Endothelial cell of umbilical vein (primary cell): ENCODE results near the gene EIF3B. TPM values are rescaled to one million over a fixed set of nuclear protein-coding genes. Genes with fewer than 3 reads are reported as not detected.

Experiments
- BruUV-seq: library from RNA; stranded (reverse); fragments of 400-500 nt; replicated peaks from 2 replicates; lab custom pipeline; 2021; lab: Mats Ljungman, UMichigan
- CTCF ChIA-PET: fragments of 300-600, 350-600 bp; sonication (Branson Sonifier 250); formaldehyde crosslinking; loops from one replicate; lab custom pipeline; 2021; ENCODE audit warnings: antibody characterized with exemption, inconsistent platforms; lab: Charles Lee
- POLR2A ChIA-PET: fragments of 300-600, 350-600 bp; sonication (Branson Sonifier 250); formaldehyde crosslinking; loops from one replicate; lab custom pipeline; 2021; ENCODE audit warnings: antibody characterized with exemption, inconsistent platforms; lab: Charles Lee
- DNase-seq: peaks from one replicate; pipeline ENCODE4 v3.0.0-alpha.2; 2011; ENCODE audit warnings: low read depth, low spot score
- FAIRE-seq: peaks from 2 replicates; lab custom pipeline; 2011; peaks lifted over from hg19 to GRCh38; lab: Jason Lieb, UNC
- H2AFZ ChIP-seq: 2 replicates; pipeline ENCODE4 v1.6.0; 2012; ENCODE audit warnings: low read depth, low read length, control low read depth, inconsistent platforms
- H3K27ac ChIP-seq: 2 replicates; pipeline ENCODE4 v1.5.1; 2011; ENCODE audit warnings: low read depth, mild to moderate bottlenecking, control low read depth, low read length, moderate library complexity; ENCODE audit not compliant: insufficient read depth
- H3K27me3 ChIP-seq, 2 experiments: 2 replicates each; pipeline versions ENCODE4 v1.6.0 to v1.6.1; 2011; ENCODE audit warnings: low read length in 2 of 2, mixed read lengths in 1 of 2; ENCODE audit not compliant: control insufficient read depth in 2 of 2, insufficient read depth in 2 of 2
- H3K36me3 ChIP-seq, 2 experiments: 2 replicates in 1 of 2; 3 replicates in 1 of 2; pipeline ENCODE4 v1.5.1; 2011; ENCODE audit warnings: low read length in 2 of 2, mild to moderate bottlenecking in 1 of 2, moderate library complexity in 1 of 2; ENCODE audit not compliant: control insufficient read depth in 2 of 2, insufficient read depth in 2 of 2; ENCODE audit errors: extremely low read depth in 1 of 2
- H3K4me1 ChIP-seq: 3 replicates; pipeline ENCODE4 v1.5.1; 2011; ENCODE audit warnings: mild to moderate bottlenecking, low read length; ENCODE audit not compliant: control insufficient read depth, insufficient read depth; ENCODE audit errors: extremely low read depth
- H3K4me2 ChIP-seq: 2 replicates; pipeline ENCODE4 v1.6.1; 2011; ENCODE audit warnings: low read length, control low read depth, mixed read lengths; ENCODE audit not compliant: insufficient read depth
- H3K4me3 ChIP-seq, 3 experiments: fragments of 200-600 bp in 1 of 3; sonication (generic), shearing (Covaris generic) in 1 of 3; replicated peaks in 1 of 3; 2 replicates each; pipeline ENCODE4 v1.5.1; 2011 to 2016; ENCODE audit warnings: control low read depth in 3 of 3, low read length in 3 of 3, mild to moderate bottlenecking in 2 of 3, inconsistent platforms in 1 of 3, low read depth in 1 of 3, moderate library complexity in 1 of 3; ENCODE audit not compliant: insufficient read depth in 1 of 3
- H3K79me2 ChIP-seq: 2 replicates; pipeline ENCODE4 v1.6.0; 2012; ENCODE audit warnings: low read length, inconsistent platforms; ENCODE audit not compliant: control insufficient read depth, insufficient read depth
- H3K9ac ChIP-seq: replicated peaks from 2 replicates; pipeline ENCODE3; 2011; ENCODE audit warnings: low read length, control low read depth; ENCODE audit not compliant: insufficient read depth; ENCODE audit errors: extremely low read depth
- H3K9me1 ChIP-seq: replicated peaks from 3 replicates; pipeline ENCODE4 v1.6.0; 2011; ENCODE audit warnings: mild to moderate bottlenecking, low read length; ENCODE audit not compliant: control insufficient read depth, insufficient read depth; ENCODE audit errors: extremely low read depth
- H3K9me3 ChIP-seq: replicated peaks from 2 replicates; pipeline ENCODE4 v1.5.1; 2012; ENCODE audit warnings: low read length, inconsistent platforms; ENCODE audit not compliant: control insufficient read depth, insufficient read depth
- H4K20me1 ChIP-seq: replicated peaks from 2 replicates; pipeline ENCODE3; 2011; ENCODE audit warnings: mild to moderate bottlenecking, low read length; ENCODE audit not compliant: control insufficient read depth, insufficient read depth; ENCODE audit errors: extremely low read depth
- CTCF ChIP-seq, 2 donors: IDR thresholded peaks; 1 replicate in 1 of 2; 2 replicates in 1 of 2; pipeline ENCODE4 v1.5.1; 2011; ENCODE audit warnings: low read length in 2 of 2, mild to moderate bottlenecking in 2 of 2, moderate library complexity in 2 of 2, control low read depth in 1 of 2, inconsistent platforms in 1 of 2, low read depth in 1 of 2; ENCODE audit not compliant: insufficient read depth in 1 of 2; ENCODE audit errors: extremely low read depth in 1 of 2
- EZH2 ChIP-seq: IDR thresholded peaks from 2 replicates; pipeline ENCODE4 v1.6.1; 2012; ENCODE audit warnings: borderline replicate concordance, low read depth, mild to moderate bottlenecking, moderate library complexity, low read length, inconsistent platforms; ENCODE audit not compliant: severe bottlenecking
- FOS ChIP-seq: IDR thresholded peaks from 2 replicates; pipeline ENCODE4 v1.6.1; 2011; ENCODE audit warnings: mild to moderate bottlenecking, low read length, moderate library complexity, borderline replicate concordance; ENCODE audit not compliant: insufficient read depth
- GATA2 ChIP-seq: IDR thresholded peaks from 2 replicates; pipeline ENCODE4 v1.7.0; 2011; ENCODE audit warnings: low read depth, mild to moderate bottlenecking, moderate library complexity, mixed read lengths, low read length; ENCODE audit not compliant: insufficient read length, insufficient read depth
- JUN ChIP-seq: IDR thresholded peaks from 2 replicates; pipeline ENCODE4 v1.6.1; 2011; ENCODE audit warnings: borderline replicate concordance, low read depth; ENCODE audit not compliant: insufficient read length, insufficient read depth
- MAX ChIP-seq: IDR thresholded peaks from 2 replicates; pipeline ENCODE4 v1.6.1; 2011; ENCODE audit not compliant: insufficient read depth, insufficient read length
- MYC ChIP-seq: IDR thresholded peaks from one replicate; pipeline ENCODE4 v1.6.1; 2011; ENCODE audit warnings: mild to moderate bottlenecking, low read depth, low read length
- POLR2A ChIP-seq: IDR thresholded peaks from 2 replicates; pipeline ENCODE4 v1.6.1; 2012; ENCODE audit warnings: low read depth, mild to moderate bottlenecking, control low read depth, low read length
- POLR2AphosphoS5 ChIP-seq: IDR thresholded peaks from 2 replicates; pipeline ENCODE4 v1.6.1; 2012; ENCODE audit warnings: low read depth, mild to moderate bottlenecking, control low read depth, low read length, moderate library complexity; ENCODE audit not compliant: insufficient read depth
- dilution Hi-C: fragments of 300-500 bp; cut with MboI; formaldehyde crosslinking; loops from one replicate; pipeline ENCODE4 v1.15.0; 2019; ENCODE audit warnings: low sequenced_read_pairs; ENCODE audit not compliant: extremely low pct_ligation_motif_present
- intact Hi-C: fragments of 100-400 bp; cut with micrococcal nuclease; formaldehyde crosslinking; loops from one replicate; pipeline ENCODE4 v1.10.0; 2022
- polyA plus RNA-seq, 4 experiments: library from polyadenylated mRNA; depleted of rRNA in 3 of 4; stranded (reverse) in 3 of 4; unstranded in 1 of 4; fragments of >200 nt; gene quantifications; 2 replicates each; pipeline versions ENCODE4 v1.2.1 to v1.2.3, GENCODE V29; 2011 to 2012; ENCODE audit warnings: missing spikeins in 1 of 4
- total RNA-seq: library from RNA; stranded (reverse); gene quantifications from 2 replicates; pipeline ENCODE4 v1.2.3, GENCODE V29; 2021

The EIF3B gene
- total and polyA plus RNA-seq, 2 donors (not counting 3 experiments of a cell fraction or from before 2014, with no cell fraction given): 104 to 207 TPM

GRCh38 chr7:2369139-2369538, 14.5 kb downstream of the EIF3B start:
- TF ChIP-seq MAX (no peak), GATA2 (no peak), MYC (no peak), CTCF (IDR thresholded peaks at IDR 0.05; ENCODE audit: extremely low read depth in 1 of 2, insufficient read depth in 1 of 2, low read depth in 1 of 2, low read length in 2 of 2) (no peak), JUN (no peak), EZH2 (no peak), POLR2A (no peak), POLR2AphosphoS5 (no peak), FOS (no peak)
- no peaks in the 10 kb centered on the region for H3K9me3 ChIP-seq
- H3K9ac ChIP-seq: no peak overlapping the region
- no TSS peak for BruUV-seq
- no peaks in the 10 kb centered on the region for H3K9me1 ChIP-seq
- H4K20me1 ChIP-seq: peaks cover 3% of the 10 kb centered on the region
- DNase-seq (no peak), FAIRE-seq (no peak)
- H3K27ac ChIP-seq: no peak overlapping the region
- no peaks in the 10 kb centered on the region for H3K27me3 ChIP-seq
- H3K4me2 ChIP-seq: no peak overlapping the region
- intact Hi-C loops (no loop called here), dilution Hi-C loops (no loop called here)
- no peak overlapping the region for H2AFZ ChIP-seq
- H3K79me2 ChIP-seq: peaks cover 2% of the 10 kb centered on the region
- H3K36me3 ChIP-seq: peaks cover 35 to 73% of the 10 kb centered on the region in 2 experiments
- H3K4me3 ChIP-seq: no peak overlapping the region
- ChIA-PET CTCF (no interaction called here), POLR2A (no interaction called here)
- no peaks in the 10 kb centered on the region for H3K4me1 ChIP-seq
